SK-N-SH (cell line): Measurements from ENCODE around the gene ISLR. TPM values are rescaled to one million over a fixed set of nuclear protein-coding genes. Genes with fewer than 3 reads are reported as not detected.

Experiments used
- CTCF ChIA-PET: fragments of 300-600, 350-600 bp; formaldehyde crosslinking; extraction: SDS; loops from one replicate; lab custom pipeline; 2021; lab: Yijun Ruan, JAX
- POLR2A ChIA-PET: fragments of 350-600 bp; sonication (Branson Sonifier 250); formaldehyde crosslinking; extraction: SDS; loops from one replicate; lab custom pipeline; 2020; ENCODE audit warnings: antibody characterized with exemption, inconsistent platforms; lab: Yijun Ruan, JAX
- DNase-seq: peaks from one replicate; pipeline ENCODE4 v3.0.0; 2012
- H2AFZ ChIP-seq: fragments of 200-600 bp; sonication (generic); 2 replicates; pipeline ENCODE4 v1.8.1; 2016; ENCODE audit warnings: antibody characterized with exemption, mild to moderate bottlenecking, low read depth
- H3F3A ChIP-seq: fragments of 200-600 bp; sonication (generic); replicated peaks from 2 replicates; pipeline ENCODE3; 2016; ENCODE audit warnings: antibody characterized with exemption, mild to moderate bottlenecking; ENCODE audit not compliant: insufficient read depth
- H3K27ac ChIP-seq, 2 experiments: fragments of 200-500 bp in 1 of 2; fragments of 200-600 bp in 1 of 2; sonication (Bioruptor generic) in 1 of 2; sonication (generic), shearing (Covaris generic) in 1 of 2; 2 replicates each; pipeline versions ENCODE4 v1.5.1 to v1.6.1; 2014 to 2016; ENCODE audit warnings: low read depth in 2 of 2, inconsistent platforms in 1 of 2, low read length in 1 of 2, mild to moderate bottlenecking in 1 of 2, mixed read lengths in 1 of 2
- H3K27me3 ChIP-seq: fragments of 200-600 bp; sonication (generic), shearing (Covaris generic); 2 replicates; pipeline ENCODE4 v1.6.1; 2016; ENCODE audit warnings: mixed run types; ENCODE audit not compliant: insufficient read depth
- H3K36me3 ChIP-seq, 2 experiments: fragments of 200-500 bp in 1 of 2; fragments of 200-600 bp in 1 of 2; sonication (Bioruptor generic) in 1 of 2; sonication (generic) in 1 of 2; replicated peaks in 1 of 2; 2 replicates each; pipeline versions ENCODE3 to v1.5.1; 2014 to 2016; ENCODE audit warnings: low read length in 1 of 2, mild to moderate bottlenecking in 1 of 2; ENCODE audit not compliant: insufficient read depth in 2 of 2, control insufficient read depth in 1 of 2
- H3K4me1 ChIP-seq, 2 experiments: fragments of 200-500 bp in 1 of 2; fragments of 200-600 bp in 1 of 2; sonication (Bioruptor generic) in 1 of 2; sonication (generic), shearing (Covaris generic) in 1 of 2; 2 replicates each; pipeline versions ENCODE4 v1.5.1 to v1.6.1; 2014 to 2016; ENCODE audit warnings: low read depth in 1 of 2, low read length in 1 of 2, mixed run types in 1 of 2; ENCODE audit not compliant: insufficient read depth in 2 of 2, control insufficient read depth in 1 of 2
- H3K4me2 ChIP-seq: fragments of 200-600 bp; sonication (generic), shearing (Covaris generic); 2 replicates; pipeline ENCODE4 v1.6.1; 2017; ENCODE audit warnings: mixed run types
- H3K4me3 ChIP-seq, 2 experiments: fragments of 200-500 bp in 1 of 2; fragments of 200-600 bp in 1 of 2; sonication (Bioruptor generic) in 1 of 2; sonication (generic), shearing (Covaris generic) in 1 of 2; 2 replicates each; pipeline versions ENCODE4 v1.5.1 to v1.8.1; 2014 to 2016; ENCODE audit warnings: low read depth in 2 of 2, inconsistent platforms in 1 of 2, low read length in 1 of 2, mild to moderate bottlenecking in 1 of 2, mixed read lengths in 1 of 2, moderate library complexity in 1 of 2
- H3K79me2 ChIP-seq: fragments of 200-600 bp; sonication (generic); 2 replicates; pipeline ENCODE4 v1.8.1; 2017; ENCODE audit warnings: mild to moderate bottlenecking; ENCODE audit not compliant: insufficient read depth
- H3K9ac ChIP-seq: fragments of 200-600 bp; sonication (generic); 2 replicates; pipeline ENCODE4 v1.6.1; 2017; ENCODE audit warnings: mixed run types
- H3K9me2 ChIP-seq: fragments of 200-600 bp; sonication (generic); 2 replicates; pipeline ENCODE4 v1.6.1; 2017; ENCODE audit warnings: mixed run types
- H3K9me3 ChIP-seq: fragments of 200-600 bp; sonication (generic); 2 replicates; pipeline ENCODE4 v1.6.1; 2017; ENCODE audit warnings: mixed run types, mild to moderate bottlenecking, moderate library complexity
- H4K20me1 ChIP-seq: fragments of 200-600 bp; sonication (generic); 2 replicates; pipeline ENCODE4 v1.6.1; 2017; ENCODE audit warnings: mild to moderate bottlenecking, mixed run types; ENCODE audit not compliant: insufficient read depth
- CHD2 ChIP-seq: fragments of 150-350 bp; IDR thresholded peaks from 2 replicates; pipeline ENCODE4 v1.6.1; 2018; ENCODE audit warnings: low read length; ENCODE audit not compliant: partially characterized antibody
- ELF1 ChIP-seq: IDR thresholded peaks from 2 replicates; pipeline ENCODE4 v1.4.0; 2012
- FOXJ3 ChIP-seq: sonication (generic); formaldehyde crosslinking; IDR thresholded peaks from 2 replicates; pipeline ENCODE4 v1.5.1; 2020; ENCODE audit warnings: mild to moderate bottlenecking, missing genetic modification reagents
- GABPA ChIP-seq: IDR thresholded peaks from 2 replicates; pipeline ENCODE4 v1.4.0; 2012; ENCODE audit warnings: low read depth, mild to moderate bottlenecking
- GATA2 ChIP-seq: sonication (generic); formaldehyde crosslinking; IDR thresholded peaks from 2 replicates; pipeline ENCODE4 v1.5.0; 2020; ENCODE audit warnings: mild to moderate bottlenecking, missing genetic modification reagents
- JUND ChIP-seq: IDR thresholded peaks from 2 replicates; pipeline ENCODE4 v1.4.0; 2012
- MAX ChIP-seq: IDR thresholded peaks from 2 replicates; pipeline ENCODE4 v1.4.0; 2012; ENCODE audit warnings: low read depth
- MXI1 ChIP-seq: IDR thresholded peaks from 2 replicates; pipeline ENCODE4 v1.6.1; 2012; ENCODE audit warnings: mild to moderate bottlenecking, low read depth, low read length, improper control_type of control experiment
- NFIC ChIP-seq: IDR thresholded peaks from 2 replicates; pipeline ENCODE4 v1.4.0; 2012; ENCODE audit warnings: borderline replicate concordance
- PBX3 ChIP-seq: IDR thresholded peaks from 2 replicates; pipeline ENCODE4; 2012
- RXRA ChIP-seq: IDR thresholded peaks from 2 replicates; pipeline ENCODE4 v1.4.0; 2012; ENCODE audit warnings: low read depth, mild to moderate bottlenecking, borderline replicate concordance
- SIN3A ChIP-seq: IDR thresholded peaks from 2 replicates; pipeline ENCODE4 v1.6.1; 2012; ENCODE audit warnings: low read depth, mild to moderate bottlenecking, low read length, moderate library complexity, borderline replicate concordance
- SMC3 ChIP-seq: IDR thresholded peaks from 2 replicates; pipeline ENCODE4 v1.6.1; 2012; ENCODE audit warnings: low read depth, low read length, improper control_type of control experiment
- USF1 ChIP-seq: IDR thresholded peaks from 2 replicates; pipeline ENCODE4 v1.4.0; 2012; ENCODE audit warnings: low read depth, borderline replicate concordance
- YY1 ChIP-seq: IDR thresholded peaks from 2 replicates; pipeline ENCODE4 v1.4.0; 2012; ENCODE audit warnings: low read depth, mild to moderate bottlenecking
- WGBS: methylation state at CpG from one replicate; pipeline ENCODE4 v1.1.6; 2017; ENCODE audit warnings: low lambda C conversion rate; 5-methylcytosine and 5-hydroxymethylcytosine counted together
- polyA plus RNA-seq, 3 experiments: library from polyadenylated mRNA; depleted of rRNA; stranded (reverse); fragments of >200 nt; gene quantifications; 2 replicates each; pipeline ENCODE4 v1.2.3, GENCODE V29; 2012
- TF ChIP-seq, protein P1 (sequence below): fragments of 200-600 bp; sonication (generic); IDR thresholded peaks from 2 replicates; pipeline ENCODE4 v1.6.1; 2017; ENCODE audit warnings: antibody characterized with exemption, mild to moderate bottlenecking, moderate library complexity
- TF ChIP-seq, protein P2 (sequence below): fragments of 150-350 bp; IDR thresholded peaks from 2 replicates; pipeline ENCODE4 v1.6.1; 2017; ENCODE audit warnings: antibody characterized with exemption, low read length, low read depth, borderline replicate concordance
- TF ChIP-seq, protein P3 (sequence below): fragments of 150-350 bp; IDR thresholded peaks from 2 replicates; pipeline ENCODE4 v1.6.1; 2016; ENCODE audit warnings: mild to moderate bottlenecking, low read depth, low read length

The ISLR gene
- polyA plus RNA-seq, 1 of the 3 experiments (the other 2 are of a cell fraction) = 7.3 TPM

DNA sequence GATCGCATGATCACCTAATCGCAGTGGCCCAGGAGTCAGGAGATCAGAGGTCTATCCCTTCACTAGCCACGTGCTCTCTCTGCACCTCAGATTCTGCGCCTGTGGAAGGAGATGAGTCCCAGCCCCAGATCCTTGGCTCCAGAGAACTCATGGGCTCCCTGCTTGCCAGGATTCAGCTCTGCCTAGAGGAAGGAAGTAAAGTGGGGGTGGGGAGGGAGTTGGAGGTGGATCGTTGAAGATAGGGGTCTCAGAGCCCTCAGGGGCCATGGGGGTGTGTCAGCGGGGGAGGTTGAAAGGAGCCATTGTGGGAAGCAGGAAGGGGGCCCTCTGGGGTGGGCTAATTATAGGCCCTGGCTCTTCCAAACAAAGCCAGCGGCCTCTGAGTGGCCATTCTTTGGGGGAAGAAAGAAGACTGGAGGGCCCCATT, 40.4 kb downstream of the ISLR start:
- no peaks in the 10 kb centered on the region for H4K20me1 ChIP-seq
- H3K4me1 ChIP-seq = peaks cover 20 to 27% of the 10 kb centered on the region in 2 experiments
- 90% methylated on average over 7 of the region's 7 CpGs for WGBS
- no peaks in the 10 kb centered on the region for H3K79me2 ChIP-seq
- CTCF ChIA-PET = no interaction called here
- no peak overlapping the region for H3K9ac ChIP-seq
- H3K27ac ChIP-seq = no peak overlapping the region
- peaks cover 12% of the 10 kb centered on the region for H3F3A ChIP-seq
- no peak for DNase-seq
- no peaks in the 10 kb centered on the region for H3K36me3 ChIP-seq
- TF ChIP-seq NFIC (no peak), FOXJ3 (CRISPR knock-in tag) (no peak), ELF1 (no peak), CHD2 (no peak), GABPA (no peak), SIN3A (no peak), MAX (no peak), RXRA (no peak), PBX3 (no peak), YY1 (no peak), MXI1 (no peak), GATA2 (CRISPR knock-in tag) (no peak), JUND (no peak), SMC3 (no peak), USF1 (no peak)
- TF ChIP-seq, protein P1, sequence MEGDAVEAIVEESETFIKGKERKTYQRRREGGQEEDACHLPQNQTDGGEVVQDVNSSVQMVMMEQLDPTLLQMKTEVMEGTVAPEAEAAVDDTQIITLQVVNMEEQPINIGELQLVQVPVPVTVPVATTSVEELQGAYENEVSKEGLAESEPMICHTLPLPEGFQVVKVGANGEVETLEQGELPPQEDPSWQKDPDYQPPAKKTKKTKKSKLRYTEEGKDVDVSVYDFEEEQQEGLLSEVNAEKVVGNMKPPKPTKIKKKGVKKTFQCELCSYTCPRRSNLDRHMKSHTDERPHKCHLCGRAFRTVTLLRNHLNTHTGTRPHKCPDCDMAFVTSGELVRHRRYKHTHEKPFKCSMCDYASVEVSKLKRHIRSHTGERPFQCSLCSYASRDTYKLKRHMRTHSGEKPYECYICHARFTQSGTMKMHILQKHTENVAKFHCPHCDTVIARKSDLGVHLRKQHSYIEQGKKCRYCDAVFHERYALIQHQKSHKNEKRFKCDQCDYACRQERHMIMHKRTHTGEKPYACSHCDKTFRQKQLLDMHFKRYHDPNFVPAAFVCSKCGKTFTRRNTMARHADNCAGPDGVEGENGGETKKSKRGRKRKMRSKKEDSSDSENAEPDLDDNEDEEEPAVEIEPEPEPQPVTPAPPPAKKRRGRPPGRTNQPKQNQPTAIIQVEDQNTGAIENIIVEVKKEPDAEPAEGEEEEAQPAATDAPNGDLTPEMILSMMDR = no peak
- TF ChIP-seq, protein P2, sequence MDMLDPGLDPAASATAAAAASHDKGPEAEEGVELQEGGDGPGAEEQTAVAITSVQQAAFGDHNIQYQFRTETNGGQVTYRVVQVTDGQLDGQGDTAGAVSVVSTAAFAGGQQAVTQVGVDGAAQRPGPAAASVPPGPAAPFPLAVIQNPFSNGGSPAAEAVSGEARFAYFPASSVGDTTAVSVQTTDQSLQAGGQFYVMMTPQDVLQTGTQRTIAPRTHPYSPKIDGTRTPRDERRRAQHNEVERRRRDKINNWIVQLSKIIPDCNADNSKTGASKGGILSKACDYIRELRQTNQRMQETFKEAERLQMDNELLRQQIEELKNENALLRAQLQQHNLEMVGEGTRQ = no peak
- TF ChIP-seq, protein P3, sequence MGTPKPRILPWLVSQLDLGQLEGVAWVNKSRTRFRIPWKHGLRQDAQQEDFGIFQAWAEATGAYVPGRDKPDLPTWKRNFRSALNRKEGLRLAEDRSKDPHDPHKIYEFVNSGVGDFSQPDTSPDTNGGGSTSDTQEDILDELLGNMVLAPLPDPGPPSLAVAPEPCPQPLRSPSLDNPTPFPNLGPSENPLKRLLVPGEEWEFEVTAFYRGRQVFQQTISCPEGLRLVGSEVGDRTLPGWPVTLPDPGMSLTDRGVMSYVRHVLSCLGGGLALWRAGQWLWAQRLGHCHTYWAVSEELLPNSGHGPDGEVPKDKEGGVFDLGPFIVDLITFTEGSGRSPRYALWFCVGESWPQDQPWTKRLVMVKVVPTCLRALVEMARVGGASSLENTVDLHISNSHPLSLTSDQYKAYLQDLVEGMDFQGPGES = no peak
- H3K27me3 ChIP-seq = no peaks in the 10 kb centered on the region
- H3K9me3 ChIP-seq = no peaks in the 10 kb centered on the region
- no peak overlapping the region for H3K4me2 ChIP-seq
- no peak overlapping the region for H2AFZ ChIP-seq
- no peak overlapping the region for H3K4me3 ChIP-seq
- POLR2A ChIA-PET = no interaction called here
- H3K9me2 ChIP-seq = no peaks in the 10 kb centered on the region
